GM12874 (cell line): Measurements from ENCODE around the gene GP1BA.

Experiments used
- CTCF ChIP-seq: IDR thresholded peaks from 2 replicates; pipeline ENCODE4 v1.5.1; 2011; ENCODE audit warnings: low read depth, mild to moderate bottlenecking, control low read depth, low read length, moderate library complexity; ENCODE audit not compliant: insufficient read depth

GP1BA gene

GRCh38 chr17:4966844-4967538 is 34.9 kb downstream of the GP1BA start:
- TF ChIP-seq CTCF, result no peak

GRCh38 chr17:4967539-4968485 is 35.7 kb downstream of the GP1BA start, which contains the start of gene SPAG7:
SPAG7 (minus strand) TSS chr17:4967817; CDS start chr17:4967804, 13 bp downstream.
- no peak for TF ChIP-seq CTCF

- no peak for TF ChIP-seq CTCF
These were observed 36.5 kb downstream of the GP1BA start for GRCh38 chr17:4968486-4969046.

GRCh38 chr17:4969047-4969550 is 37.0 kb downstream of the GP1BA start:
- TF ChIP-seq CTCF, result no peak

GRCh38 chr17:4969551-4970173 is 37.6 kb downstream of the GP1BA start:
- TF ChIP-seq CTCF, result no peak

GRCh38 chr17:4970273-4970672 is 38.2 kb downstream of the GP1BA start:
- TF ChIP-seq CTCF, result no peak

GRCh38 chr17:4971826-4972225 is 39.7 kb downstream of the GP1BA start:
- TF ChIP-seq CTCF, result no peak
